T-cell (primary cell): ENCODE data around the gene WDR19. TPM values are rescaled to one million over a fixed set of nuclear protein-coding genes. Genes with fewer than 3 reads are reported as not detected.
"Not testable (repeated sequence)": the region's sequence is repeated elsewhere in the genome, so short reads cannot be mapped to it uniquely, and the experiment has no call there.

Experiments
- ATAC-seq, 4 experiments: fragments of 200-7000 bp in 3 of 4; fragments of 150-1000 bp in 1 of 4; cut with Tn5 transposase; replicated peaks in 1 of 4; 1 replicate in 3 of 4; 2 replicates in 1 of 4; pipeline ENCODE4 v1.10.0; 2021; ENCODE audit warnings: moderate library complexity in 3 of 4, mild to moderate bottlenecking in 2 of 4, moderate number of reproducible peaks in 1 of 4
- CTCF ChIA-PET, 2 donors: fragments of 300-600 bp; sonication (Branson Sonifier 250); formaldehyde crosslinking; loops; one replicate each; lab custom pipeline; 2022; ENCODE audit warnings: antibody characterized with exemption in 2 of 2; lab: Charles Lee
- POLR2A ChIA-PET, 2 donors: fragments of 300-600 bp; sonication (Branson Sonifier 250); formaldehyde crosslinking; loops; one replicate each; lab custom pipeline; 2022; ENCODE audit warnings: antibody characterized with exemption in 2 of 2; lab: Charles Lee
- DNase-seq, 35 experiments: peaks; one replicate each; pipeline versions ENCODE4 v3.0.0 to v3.0.0-alpha.2; 2013 to 2023
- H3K27ac ChIP-seq: one replicate; pipeline ENCODE4 v1.5.1; 2013; ENCODE audit warnings: low read length
- H3K27me3 ChIP-seq, 2 experiments: replicated peaks in 1 of 2; 1 replicate in 1 of 2; 2 replicates in 1 of 2; pipeline versions ENCODE4 v1.6.1 to v1.7.0; 2013; ENCODE audit warnings: low read length in 1 of 2, mixed read lengths in 1 of 2; ENCODE audit not compliant: control insufficient read depth in 2 of 2, insufficient read depth in 2 of 2; ENCODE audit errors: extremely low read depth in 1 of 2
- H3K36me3 ChIP-seq, 2 donors: 1 replicate in 1 of 2; 2 replicates in 1 of 2; pipeline versions ENCODE4 v1.6.1 to v1.7.0; 2013; ENCODE audit warnings: low read length in 1 of 2; ENCODE audit not compliant: control insufficient read depth in 2 of 2, insufficient read depth in 1 of 2; ENCODE audit errors: extremely low read depth in 1 of 2
- H3K4me1 ChIP-seq, 2 experiments: 1 replicate in 1 of 2; 2 replicates in 1 of 2; pipeline versions ENCODE4 v1.6.1 to v1.7.0; 2013; ENCODE audit warnings: low read length in 2 of 2, mixed read lengths in 1 of 2; ENCODE audit not compliant: insufficient read depth in 2 of 2, control insufficient read depth in 1 of 2; ENCODE audit errors: extremely low read depth in 1 of 2
- H3K4me3 ChIP-seq, 2 donors: 1 replicate in 1 of 2; 2 replicates in 1 of 2; pipeline versions ENCODE4 v1.5.1 to v1.7.0; 2013; ENCODE audit warnings: mild to moderate bottlenecking in 2 of 2, low read length in 1 of 2, moderate library complexity in 1 of 2; ENCODE audit not compliant: control insufficient read depth in 1 of 2; ENCODE audit errors: extremely low read depth in 1 of 2
- H3K9me3 ChIP-seq: 2 replicates; pipeline ENCODE4 v1.7.0; 2013
- H3K27ac Mint-ChIP-seq, 2 donors: one replicate each; pipeline ENCODE4 v1.8.0; 2020 to 2021; ENCODE audit warnings: mild to moderate bottlenecking in 2 of 2, mixed read lengths in 2 of 2
- H3K27me3 Mint-ChIP-seq, 2 donors: one replicate each; pipeline ENCODE4 v1.8.0; 2021 to 2022; ENCODE audit warnings: mixed read lengths in 2 of 2
- H3K36me3 Mint-ChIP-seq: one replicate; pipeline ENCODE4 v1.8.0; 2021; ENCODE audit warnings: mixed read lengths
- H3K4me1 Mint-ChIP-seq, 3 donors: one replicate each; pipeline ENCODE4 v1.8.0; 2020 to 2022; ENCODE audit warnings: mixed read lengths in 3 of 3, mild to moderate bottlenecking in 1 of 3
- H3K4me3 Mint-ChIP-seq, 3 donors: one replicate each; pipeline ENCODE4 v1.8.0; 2020 to 2022; ENCODE audit warnings: mild to moderate bottlenecking in 3 of 3, mixed read lengths in 3 of 3, moderate library complexity in 3 of 3
- H3K9me3 Mint-ChIP-seq, 3 donors: one replicate each; pipeline ENCODE4 v1.8.0; 2020 to 2022; ENCODE audit warnings: mixed read lengths in 3 of 3
- WGBS: methylation state at CpG from one replicate; pipeline ENCODE4 v1.1.5; 2013; ENCODE audit warnings: missing lambda C conversion rate; ENCODE audit not compliant: insufficient coverage; 5-methylcytosine and 5-hydroxymethylcytosine counted together
- total RNA-seq, 35 experiments: library from RNA in 6 of 35; stranded (reverse) in 6 of 35; fragments of 120-200 nt in 1 of 35; gene quantifications; one replicate each; pipeline versions ENCODE4 v1.2.1 to v1.2.4 and lab custom pipeline; 2013 to 2026

The WDR19 gene
- total RNA-seq, 5 donors from 2014 or later (not counting 1 experiment from before 2014, with no cell fraction given): 17.4 to 39.9 (median 28.0) TPM

- ChIA-PET POLR2A (no interaction called here), CTCF (no interaction called here)
- Mint-ChIP-seq H3K27me3 (no peaks in the 10 kb centered on the region), H3K9me3 (no peaks in the 10 kb centered on the region), H3K36me3 (peaks cover 70% of the 10 kb centered on the region), H3K27ac (no peak overlapping the region), H3K4me1 (no peaks in the 10 kb centered on the region), H3K4me3 (no peak overlapping the region)
- Histone ChIP-seq H3K27me3 (no peaks in the 10 kb centered on the region), H3K27ac (no peak overlapping the region), H3K4me1 (no peaks in the 10 kb centered on the region), H3K9me3 (no peaks in the 10 kb centered on the region), H3K4me3 (no peak overlapping the region), H3K36me3 (peaks cover 6 to 76% of the 10 kb centered on the region in 2 donors)
- no peak for ATAC-seq
- no peak for DNase-seq
- WGBS: 60% methylated on average over 2 of the region's 2 CpGs
Measured at GRCh38 chr4:39291686-39292085, 109.4 kb downstream of the WDR19 start.

- CTCF ChIA-PET, DNase-seq, H3K4me1 ChIP-seq, H3K4me3 Mint-ChIP-seq, H3K4me3 ChIP-seq, H3K27me3 Mint-ChIP-seq, H3K27ac Mint-ChIP-seq, ATAC-seq, H3K9me3 Mint-ChIP-seq, H3K4me1 Mint-ChIP-seq, H3K27me3 ChIP-seq, POLR2A ChIA-PET, H3K9me3 ChIP-seq, H3K27ac ChIP-seq: not testable (repeated sequence)
- peaks cover 63% of the 10 kb centered on the region for H3K36me3 Mint-ChIP-seq
- H3K36me3 ChIP-seq: peaks cover 6 to 71% of the 10 kb centered on the region in 2 donors
- WGBS: no CpG with 5 or more reads among the region's 5 CpGs
Measured at GRCh38 chr4:39292433-39292832, 110.1 kb downstream of the WDR19 start.

- ATAC-seq: no peak
- no peak for DNase-seq
- Mint-ChIP-seq H3K9me3 (no peaks in the 10 kb centered on the region), H3K36me3 (peaks cover 71% of the 10 kb centered on the region), H3K4me1 (no peaks in the 10 kb centered on the region), H3K4me3 (no peak overlapping the region), H3K27ac (no peak overlapping the region), H3K27me3 (no peaks in the 10 kb centered on the region)
- peaks cover 15 to 68% of the 10 kb centered on the region in 2 donors for H3K36me3 ChIP-seq
- H3K27ac ChIP-seq: no peak overlapping the region
- no peak overlapping the region for H3K4me3 ChIP-seq
- H3K4me1 ChIP-seq: no peaks in the 10 kb centered on the region
- no peaks in the 10 kb centered on the region for H3K9me3 ChIP-seq
- CTCF ChIA-PET: no interaction called here
- no peaks in the 10 kb centered on the region for H3K27me3 ChIP-seq
- 93% methylated on average over 2 of the region's 8 CpGs for WGBS
- POLR2A ChIA-PET: no interaction called here
Measured at GRCh38 chr4:39295784-39296183, 113.5 kb downstream of the WDR19 start.

- POLR2A ChIA-PET: interaction anchor here in 1 of 2 donors (0.6 kb wide), 1 partner anchor 595 kb away, joined by 4 read pairs; no protein-coding TSS in a partner anchor
- Histone ChIP-seq H3K9me3 (no peaks in the 10 kb centered on the region), H3K36me3 (peaks cover 29 to 71% of the 10 kb centered on the region in 2 donors), H3K27me3 (no peaks in the 10 kb centered on the region), H3K27ac (no peak overlapping the region), H3K4me3 (no peak overlapping the region), H3K4me1 (no peaks in the 10 kb centered on the region)
- DNase-seq: no peak
- ATAC-seq: no peak
- no peak overlapping the region for H3K27ac Mint-ChIP-seq
- peaks cover 74% of the 10 kb centered on the region for H3K36me3 Mint-ChIP-seq
- no peaks in the 10 kb centered on the region for H3K9me3 Mint-ChIP-seq
- no peak overlapping the region for H3K4me3 Mint-ChIP-seq
- no peaks in the 10 kb centered on the region for H3K27me3 Mint-ChIP-seq
- CTCF ChIA-PET: interaction anchor here in 1 of 2 donors (1.3 kb wide), 1 partner anchor 400 kb away, joined by 3 read pairs; no protein-coding TSS in a partner anchor
- H3K4me1 Mint-ChIP-seq: peaks cover 0 to 8% (median 0%) of the 10 kb centered on the region in 3 donors
- no CpG with 5 or more reads among the region's 1 CpG for WGBS
Measured at GRCh38 chr4:39302901-39303300, 120.6 kb downstream of the WDR19 start.

- Histone ChIP-seq H3K36me3 (peaks cover 29 to 73% of the 10 kb centered on the region in 2 donors), H3K27ac (no peak overlapping the region), H3K4me1 (no peaks in the 10 kb centered on the region), H3K27me3 (no peaks in the 10 kb centered on the region), H3K9me3 (no peaks in the 10 kb centered on the region), H3K4me3 (no peak overlapping the region)
- no peak for DNase-seq
- peaks cover 0 to 8% (median 0%) of the 10 kb centered on the region in 3 donors for H3K4me1 Mint-ChIP-seq
- ATAC-seq: no peak
- no peak overlapping the region for H3K27ac Mint-ChIP-seq
- H3K36me3 Mint-ChIP-seq: peaks cover 74% of the 10 kb centered on the region
- WGBS: 100% methylated on average over 1 of the region's 3 CpGs
- H3K4me3 Mint-ChIP-seq: no peak overlapping the region
- ChIA-PET POLR2A (interaction anchor here in 1 of 2 donors (0.6 kb wide), 1 partner anchor 610 kb away, joined by 7 read pairs; no protein-coding TSS in a partner anchor), CTCF (interaction anchor here in 1 of 2 donors (0.7 kb wide), 1 partner anchor 448 kb away, joined by 3 read pairs; no protein-coding TSS in a partner anchor)
- no peaks in the 10 kb centered on the region for H3K9me3 Mint-ChIP-seq
- no peaks in the 10 kb centered on the region for H3K27me3 Mint-ChIP-seq
Measured at GRCh38 chr4:39303871-39304270, 121.5 kb downstream of the WDR19 start.

GRCh38 chr4:39304651-39305050 lies 122.3 kb downstream of the WDR19 start:
- H3K36me3 ChIP-seq: peaks cover 29 to 75% of the 10 kb centered on the region in 2 donors
- Mint-ChIP-seq H3K27me3 (no peaks in the 10 kb centered on the region), H3K4me1 (peaks cover 0 to 8% (median 0%) of the 10 kb centered on the region in 3 donors), H3K36me3 (peaks cover 72% of the 10 kb centered on the region), H3K27ac (no peak overlapping the region), H3K4me3 (no peak overlapping the region), H3K9me3 (no peaks in the 10 kb centered on the region)
- no peak overlapping the region for H3K4me3 ChIP-seq
- POLR2A ChIA-PET: no interaction called here
- no peak overlapping the region for H3K27ac ChIP-seq
- ATAC-seq: no peak
- H3K4me1 ChIP-seq: no peaks in the 10 kb centered on the region
- no peak for DNase-seq
- 60% methylated on average over 1 of the region's 5 CpGs for WGBS
- CTCF ChIA-PET: no interaction called here
- no peaks in the 10 kb centered on the region for H3K27me3 ChIP-seq
- H3K9me3 ChIP-seq: no peaks in the 10 kb centered on the region
